Mesothelial cell of epicardium (in vitro differentiated cells): ENCODE measurements around the gene PROK2. TPM values are rescaled to one million over a fixed set of nuclear protein-coding genes. Genes with fewer than 3 reads are reported as not detected.

Experiments used
- DNase-seq, 2 experiments: peaks; one replicate each; pipeline ENCODE4 v3.0.0; 2021; ENCODE audit warnings: low spot score in 2 of 2; ENCODE audit not compliant: unreplicated experiment in 2 of 2
- H3K27ac Mint-ChIP-seq: 2 replicates; pipeline ENCODE4 v1.8.0; 2021; ENCODE audit warnings: mixed read lengths
- H3K27me3 Mint-ChIP-seq: 2 replicates; pipeline ENCODE4 v1.8.0; 2021; ENCODE audit warnings: low read depth, mixed read lengths
- H3K36me3 Mint-ChIP-seq: 2 replicates; pipeline ENCODE4 v1.8.0; 2021; ENCODE audit warnings: mixed read lengths
- H3K4me1 Mint-ChIP-seq: 2 replicates; pipeline ENCODE4 v1.8.0; 2021; ENCODE audit warnings: mixed read lengths
- H3K4me3 Mint-ChIP-seq: 2 replicates; pipeline ENCODE4 v1.8.0; 2021; ENCODE audit warnings: mild to moderate bottlenecking, moderate library complexity, mixed read lengths
- H3K9me3 Mint-ChIP-seq: 2 replicates; pipeline ENCODE4 v1.8.0; 2021; ENCODE audit warnings: mixed read lengths
- total RNA-seq: library from RNA; stranded (reverse); gene quantifications from 3 replicates; pipeline ENCODE4 v1.2.1, GENCODE V29; 2021
- TF ChIP-seq, protein P1 (sequence below): fragments of 200-600 bp; sonication (generic); IDR thresholded peaks from one replicate; pipeline ENCODE4 v1.5.0; 2021; ENCODE audit warnings: antibody characterized with exemption; ENCODE audit not compliant: unreplicated experiment

Gene PROK2
- total RNA-seq, 1 donor from 2014 or later, result not detected

DNA sequence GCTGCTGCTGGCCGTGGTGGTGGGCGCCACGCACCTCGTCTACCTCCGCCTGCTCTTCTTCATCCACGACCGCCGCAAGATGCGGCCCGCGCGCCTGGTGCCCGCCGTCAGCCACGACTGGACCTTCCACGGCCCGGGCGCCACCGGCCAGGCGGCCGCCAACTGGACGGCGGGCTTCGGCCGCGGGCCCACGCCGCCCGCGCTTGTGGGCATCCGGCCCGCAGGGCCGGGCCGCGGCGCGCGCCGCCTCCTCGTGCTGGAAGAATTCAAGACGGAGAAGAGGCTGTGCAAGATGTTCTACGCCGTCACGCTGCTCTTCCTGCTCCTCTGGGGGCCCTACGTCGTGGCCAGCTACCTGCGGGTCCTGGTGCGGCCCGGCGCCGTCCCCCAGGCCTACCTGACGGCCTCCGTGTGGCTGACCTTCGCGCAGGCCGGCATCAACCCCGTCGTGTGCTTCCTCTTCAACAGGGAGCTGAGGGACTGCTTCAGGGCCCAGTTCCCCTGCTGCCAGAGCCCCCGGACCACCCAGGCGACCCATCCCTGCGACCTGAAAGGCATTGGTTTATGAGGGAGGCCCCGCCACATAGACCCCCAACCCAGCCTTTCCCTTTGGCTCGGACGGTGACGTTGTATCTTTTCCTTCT lies 30.2 kb downstream of the PROK2 start:
- TF ChIP-seq, protein P1, sequence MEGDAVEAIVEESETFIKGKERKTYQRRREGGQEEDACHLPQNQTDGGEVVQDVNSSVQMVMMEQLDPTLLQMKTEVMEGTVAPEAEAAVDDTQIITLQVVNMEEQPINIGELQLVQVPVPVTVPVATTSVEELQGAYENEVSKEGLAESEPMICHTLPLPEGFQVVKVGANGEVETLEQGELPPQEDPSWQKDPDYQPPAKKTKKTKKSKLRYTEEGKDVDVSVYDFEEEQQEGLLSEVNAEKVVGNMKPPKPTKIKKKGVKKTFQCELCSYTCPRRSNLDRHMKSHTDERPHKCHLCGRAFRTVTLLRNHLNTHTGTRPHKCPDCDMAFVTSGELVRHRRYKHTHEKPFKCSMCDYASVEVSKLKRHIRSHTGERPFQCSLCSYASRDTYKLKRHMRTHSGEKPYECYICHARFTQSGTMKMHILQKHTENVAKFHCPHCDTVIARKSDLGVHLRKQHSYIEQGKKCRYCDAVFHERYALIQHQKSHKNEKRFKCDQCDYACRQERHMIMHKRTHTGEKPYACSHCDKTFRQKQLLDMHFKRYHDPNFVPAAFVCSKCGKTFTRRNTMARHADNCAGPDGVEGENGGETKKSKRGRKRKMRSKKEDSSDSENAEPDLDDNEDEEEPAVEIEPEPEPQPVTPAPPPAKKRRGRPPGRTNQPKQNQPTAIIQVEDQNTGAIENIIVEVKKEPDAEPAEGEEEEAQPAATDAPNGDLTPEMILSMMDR, result no peak
- H3K27ac Mint-ChIP-seq, result no peak overlapping the region
- H3K36me3 Mint-ChIP-seq, result peaks cover 8% of the 10 kb centered on the region
- peak overlapping the region; percentile 69 for H3K4me3 Mint-ChIP-seq
- DNase-seq, result no peak
- peaks cover 15% of the 10 kb centered on the region for H3K4me1 Mint-ChIP-seq
- no peaks in the 10 kb centered on the region for H3K9me3 Mint-ChIP-seq
- H3K27me3 Mint-ChIP-seq, result peaks cover 71% of the 10 kb centered on the region

DNA sequence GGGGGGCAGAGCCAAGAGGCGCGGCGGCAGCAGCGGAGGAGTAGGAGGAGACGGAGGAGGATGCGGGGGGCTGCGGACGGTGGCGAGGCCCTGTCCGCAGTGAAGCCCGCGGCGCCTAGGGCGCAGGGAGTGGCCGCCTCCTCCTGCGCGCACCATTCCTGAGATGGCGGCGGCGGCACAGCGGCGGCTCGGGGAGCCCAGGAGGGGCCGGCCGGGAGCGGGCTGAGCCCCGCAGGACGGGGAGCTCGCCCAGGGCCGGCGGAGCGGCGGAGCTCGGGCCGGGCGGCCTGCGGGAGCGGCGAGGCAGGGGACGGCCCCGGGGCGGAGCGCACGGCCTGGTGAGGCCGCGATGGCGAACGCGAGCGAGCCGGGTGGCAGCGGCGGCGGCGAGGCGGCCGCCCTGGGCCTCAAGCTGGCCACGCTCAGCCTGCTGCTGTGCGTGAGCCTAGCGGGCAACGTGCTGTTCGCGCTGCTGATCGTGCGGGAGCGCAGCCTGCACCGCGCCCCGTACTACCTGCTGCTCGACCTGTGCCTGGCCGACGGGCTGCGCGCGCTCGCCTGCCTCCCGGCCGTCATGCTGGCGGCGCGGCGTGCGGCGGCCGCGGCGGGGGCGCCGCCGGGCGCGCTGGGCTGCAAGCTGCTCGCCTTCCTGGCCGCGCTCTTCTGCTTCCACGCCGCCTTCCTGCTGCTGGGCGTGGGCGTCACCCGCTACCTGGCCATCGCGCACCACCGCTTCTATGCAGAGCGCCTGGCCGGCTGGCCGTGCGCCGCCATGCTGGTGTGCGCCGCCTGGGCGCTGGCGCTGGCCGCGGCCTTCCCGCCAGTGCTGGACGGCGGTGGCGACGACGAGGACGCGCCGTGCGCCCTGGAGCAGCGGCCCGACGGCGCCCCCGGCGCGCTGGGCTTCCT lies 31.0 kb downstream of the PROK2 start, which contains the start of gene GPR27:
TSS of gene GPR27 (plus strand) at position 155 of the 909 bp plus-strand sequence. CDS start at position 350, 195 bp downstream.
- TF ChIP-seq, protein P1, result no peak
- H3K36me3 Mint-ChIP-seq, result peaks cover 8% of the 10 kb centered on the region
- peaks cover 15% of the 10 kb centered on the region for H3K4me1 Mint-ChIP-seq
- no peak within 1 kb of the TSS for H3K27ac Mint-ChIP-seq
- H3K4me3 Mint-ChIP-seq, result peak within 1 kb of the TSS; percentile 71
- peaks cover 64% of the 10 kb centered on the region for H3K27me3 Mint-ChIP-seq
- no peaks in the 10 kb centered on the region for H3K9me3 Mint-ChIP-seq
- DNase-seq, result peak; percentile 40 to 68

DNA sequence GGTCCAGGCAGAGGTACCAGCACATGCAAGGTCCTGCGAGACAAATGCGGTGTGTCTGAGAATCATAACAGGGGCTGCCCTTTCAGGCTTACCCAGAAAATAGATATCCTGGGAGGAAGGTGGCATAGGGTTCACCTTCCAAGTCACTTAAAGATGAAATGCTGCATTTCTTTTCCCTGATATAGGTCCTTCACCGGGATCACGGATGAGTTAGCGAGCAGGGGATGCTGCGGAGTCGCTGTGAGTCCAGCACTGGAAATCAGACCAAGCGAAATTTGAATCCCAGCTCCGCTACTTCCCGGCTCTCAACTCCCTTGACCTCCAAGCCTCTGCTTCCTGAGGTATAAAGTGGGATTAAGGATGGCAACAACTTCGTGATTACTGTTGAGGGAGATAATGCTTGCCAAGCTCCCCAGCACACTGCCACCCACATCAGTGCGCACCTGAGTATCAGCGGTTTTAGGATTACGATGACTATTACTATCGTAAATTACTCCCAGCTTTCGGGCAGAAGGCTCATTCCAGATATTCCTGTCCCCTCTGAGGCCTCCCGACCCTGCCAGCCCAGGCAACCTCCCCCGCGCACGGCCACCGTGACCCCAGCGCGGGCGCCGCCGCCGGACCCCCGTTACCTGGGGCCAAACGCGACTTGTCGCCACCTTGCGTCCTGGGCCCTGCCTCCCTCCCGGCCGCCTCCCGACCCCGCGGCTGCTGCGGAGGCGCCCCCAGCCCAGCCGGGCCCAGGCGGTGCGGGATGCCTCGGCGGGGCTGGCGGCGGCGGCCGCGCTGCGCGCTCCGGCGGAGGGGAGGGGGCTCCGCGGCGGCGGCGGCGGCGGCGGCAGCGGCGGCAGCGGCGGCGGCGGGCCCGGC lies 31.9 kb downstream of the PROK2 start:
- Mint-ChIP-seq H3K4me3 (peak overlapping the region; percentile 71), H3K27ac (no peak overlapping the region), H3K36me3 (peaks cover 8% of the 10 kb centered on the region), H3K4me1 (peaks cover 15% of the 10 kb centered on the region), H3K27me3 (peaks cover 64% of the 10 kb centered on the region), H3K9me3 (no peaks in the 10 kb centered on the region)
- DNase-seq, result no peak
- TF ChIP-seq, protein P1, result no peak

DNA sequence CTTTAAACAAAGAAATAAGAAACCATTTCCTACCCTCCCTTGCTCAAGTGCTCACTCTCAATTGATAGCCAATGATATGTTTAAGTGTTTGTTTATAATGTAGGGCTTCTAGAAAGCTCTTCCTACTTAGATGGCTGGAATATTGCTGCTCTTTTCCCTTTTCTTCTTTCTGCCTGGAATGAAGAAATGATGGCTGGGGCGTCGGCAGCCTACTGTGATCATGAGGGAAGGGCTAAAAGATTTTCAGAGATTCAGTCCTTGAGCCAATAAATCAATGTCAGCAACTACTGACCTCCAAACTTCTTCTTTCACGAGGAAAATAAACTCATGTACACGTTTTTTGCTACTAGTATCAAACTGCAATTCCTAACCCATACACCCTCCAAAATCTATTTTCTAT lies 33.3 kb downstream of the PROK2 start:
- H3K27me3 Mint-ChIP-seq, result peaks cover 51% of the 10 kb centered on the region
- no peak for DNase-seq
- H3K9me3 Mint-ChIP-seq, result peaks cover 3% of the 10 kb centered on the region
- H3K36me3 Mint-ChIP-seq, result peaks cover 4% of the 10 kb centered on the region
- H3K4me3 Mint-ChIP-seq, result no peak overlapping the region
- no peak overlapping the region for H3K27ac Mint-ChIP-seq
- TF ChIP-seq, protein P1, result no peak
- peaks cover 15% of the 10 kb centered on the region for H3K4me1 Mint-ChIP-seq

DNA sequence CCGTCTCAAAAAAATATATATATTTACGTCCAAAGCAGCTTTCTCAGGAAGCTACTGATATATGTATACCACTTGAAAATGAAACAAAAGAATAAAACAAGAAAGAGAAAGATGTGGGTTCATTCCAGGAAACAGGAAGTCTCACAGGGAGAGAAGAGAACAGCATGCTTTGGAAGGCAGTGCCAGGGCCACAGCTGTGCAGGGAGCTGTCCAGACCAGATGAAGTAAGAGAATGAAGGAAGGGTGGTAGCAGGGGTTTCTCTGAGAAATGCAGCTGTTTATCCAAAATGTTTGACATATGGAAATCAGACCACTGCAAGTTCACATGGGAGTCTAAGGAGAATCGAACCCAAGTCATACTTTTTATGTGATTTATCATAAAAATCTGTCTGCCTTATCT lies 40.2 kb downstream of the PROK2 start:
- TF ChIP-seq, protein P1, result no peak
- Mint-ChIP-seq H3K27ac (no peak overlapping the region), H3K9me3 (peaks cover 44% of the 10 kb centered on the region), H3K27me3 (peaks cover 7% of the 10 kb centered on the region), H3K4me1 (no peaks in the 10 kb centered on the region), H3K4me3 (no peak overlapping the region), H3K36me3 (peaks cover 26% of the 10 kb centered on the region)
- DNase-seq, result no peak
